IPS DF 4.7 (cell line): ENCODE data around the gene EMID1.

Experiments used
- DNase-seq: peaks from one replicate; pipeline ENCODE4 v3.0.0-alpha.2; 2013; ENCODE audit warnings: low spot score; ENCODE audit errors: extremely low read depth

The EMID1 gene

GRCh38 chr22:29195118-29195963 is 10.4 kb upstream of the EMID1 start:
- DNase-seq, result no peak

- DNase-seq, result no peak
Measured at GRCh38 chr22:29195964-29196666, 9.6 kb upstream of the EMID1 start.

GRCh38 chr22:29197096-29197495 is 8.6 kb upstream of the EMID1 start:
- DNase-seq, result no peak

- DNase-seq, result no peak
Measured at GRCh38 chr22:29198240-29198639, 7.5 kb upstream of the EMID1 start.

- DNase-seq, result no peak
Measured at GRCh38 chr22:29199702-29200400, 5.8 kb upstream of the EMID1 start.

GRCh38 chr22:29200901-29201300 is 4.8 kb upstream of the EMID1 start:
- no peak for DNase-seq

- DNase-seq, result no peak
Measured at GRCh38 chr22:29201782-29202181, 3.9 kb upstream of the EMID1 start.

GRCh38 chr22:29202212-29203192 is 3.2 kb upstream of the EMID1 start:
- DNase-seq, result no peak

GRCh38 chr22:29203488-29204454 is 1.9 kb upstream of the EMID1 start:
- DNase-seq, result no peak

GRCh38 chr22:29204455-29205183 is 1.1 kb upstream of the EMID1 start:
- DNase-seq, result no peak

GRCh38 chr22:29205252-29205593 is 473 bp upstream of the EMID1 start:
- DNase-seq, result no peak

- DNase-seq, result no peak
Measured at GRCh38 chr22:29206372-29207242, 911 bp downstream of the EMID1 start.

GRCh38 chr22:29207243-29207550 is 1.5 kb downstream of the EMID1 start:
- no peak for DNase-seq

GRCh38 chr22:29207562-29208501 is 2.1 kb downstream of the EMID1 start:
- DNase-seq, result no peak

GRCh38 chr22:29208502-29208862 is 2.8 kb downstream of the EMID1 start:
- no peak for DNase-seq

GRCh38 chr22:29208879-29209623 is 3.4 kb downstream of the EMID1 start:
- no peak for DNase-seq

GRCh38 chr22:29209624-29209929 is 3.9 kb downstream of the EMID1 start:
- DNase-seq, result no peak
